GM18951 (cell line): ENCODE data around the gene CCM2L.

Experiments used
- POLR2A ChIP-seq: IDR thresholded peaks from 4 replicates; pipeline ENCODE4 v1.6.1; 2011; ENCODE audit warnings: mild to moderate bottlenecking; ENCODE audit not compliant: insufficient read length, insufficient read depth; ENCODE audit errors: extremely low read depth
- in situ Hi-C: fragments of 300-500 bp; cut with MboI; formaldehyde crosslinking; loops from one replicate; pipeline ENCODE4 v1.12.0; 2022; ENCODE audit warnings: low sequenced_read_pairs, mixed read lengths, inconsistent platforms; ENCODE audit not compliant: unreplicated experiment

Gene CCM2L

GRCh38 chr20:32067234-32067821, 57.1 kb downstream of the CCM2L start:
- in situ Hi-C loops = no loop called here
- no peak for TF ChIP-seq POLR2A

DNA sequence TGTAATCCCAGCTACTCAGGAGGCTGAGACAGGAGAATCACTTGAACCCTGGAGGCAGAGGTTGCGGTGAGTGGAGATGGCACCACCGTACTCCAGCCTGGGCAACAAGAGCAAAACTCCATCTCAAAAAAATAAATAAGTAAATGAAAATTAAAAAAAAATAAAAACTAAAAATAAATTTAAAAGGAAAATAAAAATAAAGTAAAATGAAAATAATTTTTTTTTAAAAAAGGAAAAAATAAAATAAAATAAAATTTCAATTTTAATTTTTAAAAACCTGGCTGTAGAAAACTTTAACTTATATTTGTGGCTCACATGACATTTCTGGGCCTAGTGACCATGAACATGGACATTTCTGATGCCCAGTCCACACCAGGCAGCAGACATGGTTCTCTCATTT, 57.9 kb downstream of the CCM2L start:
- in situ Hi-C loops = no loop called here
- TF ChIP-seq POLR2A = no peak

DNA sequence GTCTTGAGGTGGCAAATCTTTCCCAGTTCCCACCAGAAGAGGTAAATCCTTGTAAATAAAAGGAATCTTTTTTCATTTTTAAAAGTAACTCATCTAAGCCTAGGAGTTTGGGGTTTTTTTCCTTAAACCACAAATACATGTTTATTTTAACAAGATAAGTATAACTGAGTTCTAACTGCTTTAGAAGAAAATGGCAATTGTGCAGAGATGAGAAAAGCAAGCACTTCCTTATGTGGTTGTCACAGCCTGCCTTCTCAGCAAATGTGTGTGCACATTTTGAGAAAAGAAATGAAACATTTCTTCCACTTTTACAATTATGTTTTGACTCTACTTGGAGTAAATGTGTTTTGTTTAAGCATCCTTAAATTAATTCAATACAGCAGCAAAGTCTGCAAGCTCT, 59.5 kb downstream of the CCM2L start:
- in situ Hi-C loops = no loop called here
- TF ChIP-seq POLR2A = no peak

DNA sequence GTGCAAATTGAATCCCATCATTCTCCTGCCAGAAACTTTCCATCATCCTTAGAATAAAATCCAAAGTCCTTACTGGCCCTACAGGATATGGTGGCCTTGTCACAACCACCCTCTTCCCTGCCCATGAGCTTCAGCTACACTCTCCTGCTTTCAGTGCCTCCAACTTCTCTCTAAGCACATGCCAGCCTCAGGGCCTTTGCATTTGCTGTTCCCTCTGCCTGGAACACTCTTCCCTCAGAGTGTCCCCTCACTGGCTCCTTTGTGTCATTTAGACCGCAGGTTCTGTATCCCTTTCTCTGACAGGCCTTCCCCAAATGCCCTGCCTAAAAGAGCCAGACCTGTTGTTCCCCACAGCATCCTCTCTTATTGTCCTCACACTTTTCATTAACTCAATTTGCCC, 60.0 kb downstream of the CCM2L start:
- no peak for TF ChIP-seq POLR2A
- in situ Hi-C loops = no loop called here

- in situ Hi-C loops = no loop called here
- no peak for TF ChIP-seq POLR2A
Measured at GRCh38 chr20:32070690-32071213, 60.5 kb downstream of the CCM2L start.

DNA sequence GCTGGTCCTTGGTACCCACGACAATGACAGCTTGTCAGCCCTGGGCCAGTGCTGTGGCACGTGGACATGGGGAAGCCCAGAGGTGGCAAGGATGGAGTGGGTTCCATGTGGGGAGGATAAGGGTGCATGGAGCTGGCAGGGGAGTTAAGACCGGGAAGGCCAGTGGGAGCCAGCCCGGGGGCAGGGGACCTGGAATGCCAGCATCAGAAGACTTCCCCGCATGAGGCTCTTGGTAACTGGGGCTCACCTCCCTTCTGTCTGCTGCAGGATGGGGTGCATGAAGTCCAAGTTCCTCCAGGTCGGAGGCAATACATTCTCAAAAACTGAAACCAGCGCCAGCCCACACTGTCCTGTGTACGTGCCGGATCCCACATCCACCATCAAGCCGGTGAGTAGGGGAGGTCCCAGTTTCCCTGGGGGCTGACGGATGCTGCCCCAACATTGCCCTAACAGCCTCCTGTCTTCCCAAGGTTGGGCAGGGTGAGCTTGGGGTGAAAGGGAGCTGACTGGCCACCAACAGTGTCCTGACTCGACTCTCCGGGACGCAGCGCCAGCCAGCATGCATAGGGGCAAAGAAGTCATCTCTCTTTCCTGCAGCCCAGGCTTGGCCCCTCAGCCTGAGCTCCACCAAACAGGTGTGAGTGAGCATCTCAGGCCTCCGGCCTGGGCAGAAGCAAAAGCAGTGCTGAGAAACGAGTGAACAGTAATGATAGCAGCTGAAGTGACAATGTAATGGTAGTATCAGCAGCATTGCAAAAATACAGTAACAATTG, 61.3 kb downstream of the CCM2L start:
- TF ChIP-seq POLR2A = no peak
- in situ Hi-C loops = no loop called here

- in situ Hi-C loops = no loop called here
Measured at GRCh38 chr20:32072168-32072750, 62.0 kb downstream of the CCM2L start.

GRCh38 chr20:32075534-32075933, 65.3 kb downstream of the CCM2L start:
- TF ChIP-seq POLR2A = no peak
- in situ Hi-C loops = no loop called here

More at GRCh38 chr20:32072168-32072750, 62.0 kb downstream of the CCM2L start:
- TF ChIP-seq POLR2A = no peak

DNA sequence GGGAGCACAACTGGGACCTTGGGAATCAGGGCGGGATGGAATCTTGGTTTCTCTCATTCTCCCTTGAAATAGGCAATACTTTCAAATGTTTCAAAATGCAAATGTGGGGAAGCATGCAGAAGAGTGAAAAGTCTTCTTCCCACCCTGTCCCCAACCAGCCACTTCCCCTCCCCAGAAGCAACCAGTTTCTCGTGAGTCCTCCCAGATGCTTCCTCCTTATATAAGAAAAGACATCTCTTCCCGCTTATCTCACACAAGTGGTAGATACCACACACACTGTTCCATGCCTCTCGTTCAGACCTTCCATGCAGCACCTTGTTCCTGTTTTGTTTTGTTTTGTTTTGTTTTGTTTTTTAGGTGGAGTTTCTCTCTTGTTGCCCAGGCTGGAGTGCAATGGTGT, 67.0 kb downstream of the CCM2L start:
- TF ChIP-seq POLR2A = no peak
- in situ Hi-C loops = no loop called here

GRCh38 chr20:32078322-32078721, 68.1 kb downstream of the CCM2L start:
- in situ Hi-C loops = no loop called here
- TF ChIP-seq POLR2A = no peak

DNA sequence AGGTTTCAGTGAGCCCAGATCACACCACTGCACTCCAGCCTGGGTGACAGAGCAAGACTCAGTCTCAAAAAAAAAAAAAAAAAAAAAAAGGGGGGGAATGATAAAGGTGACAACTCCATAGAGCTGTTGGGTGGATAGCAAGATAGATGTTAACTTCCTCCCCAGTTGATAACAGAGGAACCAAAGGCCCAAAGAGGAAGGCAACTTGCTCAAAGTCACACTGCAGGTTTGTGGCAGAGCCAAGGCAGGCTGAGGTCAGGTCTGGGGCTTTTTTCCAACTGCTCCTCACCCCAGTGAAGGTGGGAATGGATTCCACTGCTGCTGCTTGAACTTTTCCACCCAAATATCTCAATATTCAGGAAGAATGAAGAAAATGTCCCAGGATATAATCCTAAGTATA, 68.6 kb downstream of the CCM2L start:
- in situ Hi-C loops = no loop called here
- no peak for TF ChIP-seq POLR2A

- TF ChIP-seq POLR2A = no peak
- in situ Hi-C loops = no loop called here
Measured at GRCh38 chr20:32079655-32080109, 69.4 kb downstream of the CCM2L start.

DNA sequence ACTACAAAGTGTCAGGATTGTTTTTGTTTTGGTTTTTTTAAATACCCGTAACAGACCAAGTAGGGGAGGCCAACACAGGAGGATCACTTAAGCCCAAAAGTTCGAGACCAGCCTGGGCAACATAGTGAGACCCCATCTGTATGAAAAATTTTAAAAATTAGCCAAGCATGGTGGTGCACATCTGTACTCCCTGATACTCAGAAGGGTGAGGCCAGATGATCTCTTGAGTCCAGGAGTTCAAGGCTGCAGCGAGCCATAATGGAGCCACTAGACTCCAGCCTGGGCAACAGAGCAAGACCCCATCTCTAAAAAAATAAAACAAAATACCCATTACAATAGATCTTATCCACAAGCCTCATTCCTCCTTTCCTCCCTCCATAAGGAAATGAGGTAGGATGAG, 70.5 kb downstream of the CCM2L start:
- no peak for TF ChIP-seq POLR2A
- in situ Hi-C loops = no loop called here
